GM21619 (cell line): ENCODE data around the gene TMBIM6.
"Not testable (repeated sequence)": the region's sequence is repeated elsewhere in the genome, so short reads cannot be mapped to it uniquely, and the experiment has no call there.

Experiments
- ATAC-seq: cut with Tn5 transposase; IDR thresholded peaks from one replicate; pipeline ENCODE4 v1.9.1; 2021; ENCODE audit not compliant: unreplicated experiment

Gene TMBIM6

DNA sequence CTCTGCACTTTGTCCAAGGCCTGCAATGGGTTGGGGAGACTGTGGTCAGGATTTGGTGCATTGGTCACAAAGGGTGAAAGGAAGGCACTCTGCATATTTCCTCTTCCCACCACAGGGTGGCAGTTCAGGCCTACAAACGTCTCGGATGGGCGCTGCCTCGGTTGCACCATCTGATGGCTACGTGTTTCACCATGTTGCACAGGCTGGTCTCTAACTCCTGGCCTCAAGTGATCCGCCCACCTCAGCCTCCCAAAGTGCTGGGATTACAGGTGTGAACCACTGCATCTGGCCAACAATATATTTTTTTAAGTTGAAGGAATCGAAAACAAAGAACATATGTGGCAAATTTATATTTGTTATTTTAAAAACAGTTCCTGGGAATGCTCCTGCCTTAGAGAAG lies 35.1 kb downstream of the TMBIM6 start:
- no peak for ATAC-seq

DNA sequence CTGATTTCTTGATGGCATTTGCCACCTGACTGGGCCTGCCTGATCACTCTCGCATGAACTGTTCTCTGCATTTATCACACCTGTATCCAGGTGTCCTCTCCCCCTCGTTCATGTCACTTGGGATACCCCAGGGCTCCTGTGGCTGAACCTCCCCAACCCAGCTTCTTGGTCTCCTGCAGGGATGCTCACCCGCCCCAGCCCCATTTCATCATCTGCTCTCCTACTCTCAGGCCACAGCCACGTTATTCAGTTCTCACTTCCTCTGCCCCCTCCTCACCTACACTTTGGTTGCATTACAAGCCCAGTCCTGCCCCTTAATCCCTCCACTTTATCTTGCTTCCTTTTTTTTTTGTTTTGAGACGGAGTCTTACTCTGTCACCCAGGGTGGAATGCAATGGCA lies 35.5 kb downstream of the TMBIM6 start:
- ATAC-seq, result no peak

DNA sequence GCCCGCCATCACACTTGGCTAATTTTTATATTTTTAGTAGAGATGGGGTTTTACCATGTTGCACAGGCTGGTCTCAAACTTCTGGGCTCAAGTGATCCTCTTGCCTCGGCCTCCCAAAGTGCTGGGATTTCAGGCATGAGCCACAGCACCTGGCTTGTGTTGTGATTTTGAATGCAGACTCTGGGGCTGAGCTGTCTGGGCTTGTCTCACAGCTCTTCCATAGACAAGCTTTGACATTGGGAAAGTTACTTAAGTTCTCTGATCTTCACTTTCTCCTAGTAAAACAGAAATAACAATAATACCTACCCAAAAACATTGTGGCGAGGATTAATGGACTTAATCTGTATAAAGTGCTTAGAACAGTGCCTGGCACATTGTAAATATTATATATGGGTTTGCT lies 36.0 kb downstream of the TMBIM6 start:
- ATAC-seq, result no peak

DNA sequence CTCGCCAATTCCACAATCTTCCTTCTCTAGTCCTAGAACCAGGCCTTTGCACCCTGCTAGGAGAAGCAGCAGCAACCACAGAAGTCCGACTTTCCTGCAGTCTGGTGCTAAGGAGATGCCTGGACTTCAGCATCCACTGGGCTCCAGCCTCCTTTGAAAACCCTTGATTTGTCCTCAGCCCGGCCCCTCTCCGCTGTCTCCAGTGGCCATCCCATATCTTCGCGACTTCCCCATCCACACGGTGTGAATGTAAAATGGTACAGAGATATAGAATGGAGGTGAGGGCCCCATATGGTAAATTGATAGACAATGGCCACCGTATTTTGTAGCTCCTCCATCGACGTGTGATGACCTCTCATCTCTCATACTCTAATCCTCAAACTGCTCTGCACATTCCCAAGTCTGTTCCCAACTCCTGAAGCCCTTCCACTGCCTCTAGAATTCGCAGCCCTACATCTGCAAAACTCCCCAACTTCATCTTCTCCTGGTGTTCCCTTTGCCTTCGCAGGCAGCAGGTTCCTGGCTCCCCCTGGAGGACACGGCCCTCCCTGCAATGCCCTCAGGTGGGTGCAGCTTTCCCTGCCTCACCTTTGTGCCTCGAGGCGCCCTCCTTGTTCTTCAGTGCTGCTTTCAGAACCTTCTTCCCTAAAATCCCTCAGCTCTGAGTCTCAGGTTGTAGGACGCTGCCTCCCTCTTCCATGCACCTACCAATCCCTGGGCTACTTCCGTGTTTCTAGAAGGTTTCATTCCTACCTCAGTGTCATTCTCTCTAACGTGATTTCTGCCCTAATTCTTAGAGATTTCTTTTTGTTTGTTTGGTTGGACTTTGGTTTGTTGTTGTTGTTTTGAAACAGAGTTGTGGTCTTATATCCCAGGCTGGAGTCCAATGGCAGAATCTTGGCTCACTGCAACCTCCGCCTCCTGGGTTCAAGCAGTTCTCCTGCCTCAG lies 36.7 kb downstream of the TMBIM6 start:
- ATAC-seq, result no peak

DNA sequence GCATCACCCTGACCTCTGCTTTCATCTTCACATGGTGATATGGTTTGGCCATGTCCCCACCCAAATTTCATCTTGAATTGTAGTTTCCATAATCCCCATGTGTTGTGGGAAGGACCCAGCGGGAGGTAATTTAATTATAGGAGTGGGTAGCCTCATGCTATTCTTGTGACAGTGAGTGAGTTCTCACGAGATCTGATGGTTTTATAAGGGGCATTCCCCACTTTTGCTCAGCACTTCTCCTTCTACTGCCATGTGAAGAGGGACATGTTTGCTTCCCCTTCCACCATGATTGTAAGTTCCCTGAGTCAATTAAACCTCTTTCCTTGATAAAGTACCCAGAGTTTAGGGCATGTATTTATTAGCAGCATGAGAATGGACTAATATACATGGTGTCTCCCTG lies 38.2 kb downstream of the TMBIM6 start:
- ATAC-seq, result no peak

DNA sequence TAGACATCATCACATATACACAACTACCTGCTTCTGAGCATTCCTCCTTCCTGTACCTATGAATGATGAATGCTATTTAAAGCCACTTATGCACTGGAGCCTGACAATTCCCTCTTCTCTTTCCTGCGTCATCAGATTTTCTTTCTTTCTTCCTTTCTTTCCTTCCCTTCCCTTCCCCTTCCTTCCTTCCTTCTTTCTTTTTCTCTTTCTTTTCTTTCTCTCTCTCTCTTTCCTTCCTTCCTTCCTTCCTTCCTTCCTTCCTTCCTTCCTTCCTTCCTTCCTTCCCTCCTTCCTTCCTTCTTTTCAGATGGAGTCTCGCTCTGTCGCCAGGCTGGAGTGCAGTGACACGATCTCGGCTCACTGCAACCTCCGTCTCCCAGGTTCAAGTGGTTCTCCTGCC lies 39.6 kb downstream of the TMBIM6 start:
- not testable (repeated sequence) for ATAC-seq

DNA sequence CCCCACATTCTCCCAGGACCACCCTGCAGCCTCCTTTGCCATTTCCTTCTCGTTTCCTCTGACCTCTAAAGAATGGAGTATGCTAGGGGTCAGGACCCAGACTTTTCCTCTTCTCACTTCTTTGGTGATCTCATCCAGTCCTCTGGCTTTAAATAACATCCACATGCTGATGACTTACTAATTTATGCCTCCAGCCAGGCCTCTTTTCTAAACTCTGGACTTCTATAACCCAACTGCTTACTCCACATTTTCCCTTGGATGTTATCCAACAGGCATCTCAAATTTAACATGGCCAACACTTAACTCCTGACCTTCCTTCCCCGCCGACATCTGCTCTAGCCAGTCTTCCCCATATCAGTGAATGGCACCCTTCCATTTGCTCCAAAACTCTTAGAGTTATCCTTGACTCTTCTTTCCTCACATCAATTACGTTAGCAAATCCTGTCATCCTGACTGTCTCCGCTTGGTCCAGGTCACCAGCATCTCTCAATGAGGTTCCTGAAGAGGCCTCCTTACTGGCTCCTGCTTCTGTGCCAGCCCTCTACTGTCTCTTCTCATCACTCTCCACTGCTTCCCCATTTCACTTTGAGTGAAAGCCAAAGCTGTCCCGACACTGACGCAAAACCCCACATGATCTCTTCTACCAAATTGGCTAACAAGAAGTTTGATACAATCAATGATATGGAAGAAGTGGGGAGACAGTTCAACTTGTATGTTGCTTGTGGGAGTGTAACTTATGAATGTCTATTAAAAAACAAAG lies 42.7 kb downstream of the TMBIM6 start:
- no peak for ATAC-seq

DNA sequence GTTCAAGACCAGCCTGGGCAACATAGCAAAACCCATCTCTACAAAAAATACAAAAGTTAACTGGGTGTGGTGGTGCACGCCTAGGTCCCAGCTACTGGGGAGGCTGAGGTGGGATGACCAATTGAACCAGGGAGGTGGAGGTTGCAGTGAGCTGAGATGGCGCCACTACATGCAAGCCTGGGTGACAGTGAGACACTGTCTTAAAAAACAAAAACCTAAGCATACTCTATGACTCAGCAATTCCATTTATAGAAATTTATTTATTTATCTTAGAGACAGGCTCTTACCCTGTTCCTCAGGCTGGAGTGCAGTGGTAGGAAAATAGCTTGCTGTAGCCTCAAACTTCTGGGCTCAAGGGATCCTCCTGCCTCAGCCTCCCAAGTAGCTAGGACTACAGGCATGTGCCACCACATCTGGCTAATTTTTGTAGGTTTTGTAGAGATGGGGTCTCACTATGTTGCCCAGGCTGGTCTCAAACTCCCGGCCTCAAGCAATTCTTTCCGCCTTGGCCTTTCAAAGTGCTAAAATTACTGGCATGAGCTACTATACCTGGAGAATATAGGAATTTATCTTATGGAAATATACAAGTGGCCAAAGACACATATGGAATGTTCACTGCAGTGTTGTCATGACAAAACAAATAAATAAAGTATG lies 43.5 kb downstream of the TMBIM6 start:
- no peak for ATAC-seq

DNA sequence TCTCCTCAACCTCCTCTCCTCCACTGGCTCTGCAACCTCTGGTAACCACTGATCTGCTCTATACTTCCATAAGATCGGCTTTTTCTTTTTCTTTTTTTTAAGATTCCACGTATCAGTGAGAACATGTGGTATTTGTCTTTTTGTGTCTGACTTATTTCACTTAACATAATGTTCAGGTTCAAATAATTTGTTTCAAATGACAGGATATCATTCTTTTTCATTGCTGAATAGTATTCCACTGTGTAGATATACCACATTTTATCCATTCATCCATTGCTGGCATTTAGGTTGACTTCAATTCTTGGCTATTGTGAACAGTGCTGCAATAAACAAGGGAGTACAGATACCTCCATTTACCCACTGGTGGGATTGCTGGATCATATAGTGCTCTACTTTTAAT lies 46.3 kb downstream of the TMBIM6 start:
- no peak for ATAC-seq

DNA sequence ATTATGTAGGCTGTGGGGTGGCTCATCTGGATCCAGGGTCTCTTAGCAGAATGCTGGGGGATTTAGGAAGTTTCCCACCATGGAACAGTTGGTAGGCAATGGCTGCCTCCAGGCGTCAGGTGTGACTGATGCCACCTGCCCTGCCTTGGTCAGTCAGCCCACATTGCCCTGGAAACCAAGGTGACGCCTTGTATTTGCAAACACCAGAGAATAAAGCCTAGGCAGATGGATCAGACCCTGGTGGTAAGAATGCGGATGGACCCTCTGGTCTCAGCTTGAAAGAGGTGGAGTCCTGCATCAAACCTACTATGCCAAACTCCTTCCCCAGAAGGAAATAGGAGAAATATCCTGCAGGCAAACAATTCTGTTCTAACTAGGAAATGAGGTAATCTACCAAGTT lies 48.6 kb downstream of the TMBIM6 start:
- ATAC-seq, result no peak

DNA sequence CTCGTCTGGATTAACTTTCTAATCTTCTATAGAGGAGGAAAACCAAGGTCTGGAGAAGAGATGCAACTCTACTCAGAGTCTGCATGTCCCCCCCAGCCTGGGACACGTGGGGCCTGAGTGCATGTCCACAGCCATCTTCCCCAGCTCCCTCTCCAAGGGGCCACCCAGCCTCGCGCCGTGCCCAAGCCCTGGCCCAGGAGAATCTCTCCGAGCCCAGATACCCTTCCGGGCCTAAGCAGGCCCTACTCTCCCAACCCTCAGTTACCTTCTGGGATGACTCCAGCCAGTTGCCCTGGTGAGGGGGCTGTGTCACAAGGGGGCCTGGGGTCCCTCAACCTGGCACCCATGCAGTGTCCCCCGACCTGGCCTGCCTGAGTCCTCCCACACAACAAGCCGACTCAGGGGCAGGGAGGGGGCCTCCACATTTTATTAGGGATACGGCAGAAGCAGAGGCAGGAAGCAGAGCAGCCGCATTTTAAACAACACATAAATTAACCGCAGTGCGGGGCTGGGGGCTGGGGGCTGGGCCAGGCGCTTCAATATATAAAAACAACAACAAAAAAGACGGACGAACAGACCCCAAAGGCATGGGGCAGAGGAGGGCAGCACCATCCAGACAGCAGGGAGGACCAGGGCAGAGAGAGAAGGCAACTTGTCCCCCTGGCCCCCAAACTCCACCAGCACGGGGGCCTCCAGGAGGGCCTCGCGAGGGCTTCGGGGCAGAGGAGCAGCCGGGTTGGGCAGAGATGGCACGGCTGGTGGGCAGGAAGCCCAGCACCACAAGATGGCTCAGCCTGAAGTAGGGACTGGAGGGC lies 49.6 kb downstream of the TMBIM6 start:
- ATAC-seq, result no peak

DNA sequence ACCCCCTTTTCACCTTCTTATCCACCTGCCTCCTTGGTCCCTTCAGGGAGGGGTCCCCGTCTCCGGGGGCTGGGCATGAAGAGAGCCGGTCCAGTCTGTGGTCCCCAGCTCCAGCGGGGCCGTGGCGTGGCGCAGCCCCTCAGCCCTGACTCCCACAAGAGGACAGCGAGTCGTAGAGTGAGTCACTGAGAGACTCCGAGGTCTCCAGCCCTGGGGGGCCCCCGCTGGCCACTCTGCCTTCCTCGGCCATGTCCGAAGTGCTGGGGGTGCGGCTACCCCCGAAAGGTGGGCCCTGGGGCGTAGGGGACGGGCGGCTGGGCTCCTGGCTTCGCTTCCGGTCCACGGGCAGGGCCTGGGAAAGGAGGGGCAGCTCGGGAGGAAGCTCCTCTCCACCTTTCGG lies 50.3 kb downstream of the TMBIM6 start:
- no peak for ATAC-seq

DNA sequence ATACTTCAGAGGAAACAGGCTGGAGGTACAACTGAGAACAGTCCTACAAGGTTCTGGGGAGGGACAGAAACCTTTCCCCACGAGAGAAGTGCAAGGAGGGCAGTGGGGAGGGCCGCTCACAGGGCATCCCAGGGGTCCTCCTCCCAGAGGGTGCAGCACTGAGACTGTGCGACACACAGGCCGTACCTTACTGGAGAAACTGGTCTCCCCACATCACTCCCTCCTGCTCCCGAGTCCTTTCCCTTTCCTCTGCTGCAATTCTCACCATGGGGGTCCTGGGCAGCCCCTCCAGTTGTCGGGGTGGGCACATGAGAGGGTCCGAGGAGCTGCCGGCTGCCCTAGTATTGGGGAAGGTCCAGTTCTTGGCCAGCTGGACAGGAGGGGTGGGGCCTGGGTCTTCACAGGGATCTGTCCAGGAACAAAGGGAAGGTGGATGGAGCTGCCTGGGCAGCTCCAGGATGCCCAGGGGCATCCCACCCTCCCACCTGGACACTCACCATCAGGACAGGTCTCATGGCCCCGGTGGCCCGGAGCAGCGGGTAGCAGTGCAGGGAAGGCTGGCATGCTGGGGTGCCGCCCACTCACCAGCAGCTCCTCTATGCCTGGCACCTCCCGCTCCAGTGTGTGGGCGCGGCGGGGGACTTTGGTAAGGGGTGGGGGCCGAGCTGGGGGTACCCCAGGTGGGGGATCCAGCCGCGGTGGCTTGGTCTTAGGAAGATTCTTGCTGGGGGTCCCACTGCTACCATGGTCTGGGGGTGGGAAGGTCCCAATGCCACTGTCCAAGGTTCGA lies 51.0 kb downstream of the TMBIM6 start:
- no peak for ATAC-seq

DNA sequence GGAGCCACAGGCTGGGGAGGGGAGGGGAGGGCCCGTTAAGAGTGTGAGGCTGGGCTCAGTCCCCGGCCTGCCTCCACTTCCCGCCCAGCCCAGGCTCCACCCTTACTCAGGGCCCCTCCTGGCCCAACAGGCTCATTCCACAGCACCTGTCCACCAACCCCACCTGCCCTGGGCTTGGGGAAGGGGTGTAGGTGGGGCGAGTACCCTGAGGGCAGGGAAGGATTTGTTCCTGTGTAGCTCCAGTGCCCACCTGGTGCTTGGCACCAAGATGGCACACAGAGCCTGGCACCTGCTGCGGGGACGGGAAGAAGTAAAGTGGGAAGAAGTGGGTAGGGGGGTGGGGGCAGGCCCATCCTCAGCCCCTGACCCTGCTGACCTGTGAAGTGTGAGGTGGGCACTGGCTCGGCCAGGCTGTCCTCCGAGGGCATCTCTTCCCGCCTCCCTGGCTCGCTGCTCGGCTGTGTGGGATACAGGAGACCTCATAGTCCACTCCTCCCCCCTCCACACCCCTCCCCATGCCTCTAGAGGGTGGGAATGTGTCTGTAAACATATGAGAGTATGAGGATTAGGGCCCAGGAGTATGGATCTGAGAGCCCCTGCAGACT lies 51.7 kb downstream of the TMBIM6 start:
- no peak for ATAC-seq

DNA sequence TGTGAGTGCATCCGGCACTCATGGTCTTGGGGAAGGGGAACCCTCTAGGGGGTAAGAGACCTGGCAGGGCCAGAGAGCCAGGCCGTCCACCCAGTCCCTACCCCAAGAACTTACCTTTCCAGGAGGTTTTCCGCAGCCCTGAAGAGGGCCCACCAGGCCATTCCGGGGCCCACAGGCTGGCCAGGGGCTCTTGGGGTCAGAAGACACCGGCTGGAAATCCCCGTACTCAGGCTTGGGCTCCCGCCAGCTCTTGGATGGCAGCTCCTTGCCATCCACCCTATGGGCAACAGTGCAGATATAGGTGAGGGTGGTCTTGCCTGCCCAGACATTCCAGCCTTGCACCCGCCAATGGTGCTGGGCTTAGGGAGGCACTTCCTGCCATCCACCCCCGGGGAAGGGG lies 52.3 kb downstream of the TMBIM6 start:
- ATAC-seq, result no peak

DNA sequence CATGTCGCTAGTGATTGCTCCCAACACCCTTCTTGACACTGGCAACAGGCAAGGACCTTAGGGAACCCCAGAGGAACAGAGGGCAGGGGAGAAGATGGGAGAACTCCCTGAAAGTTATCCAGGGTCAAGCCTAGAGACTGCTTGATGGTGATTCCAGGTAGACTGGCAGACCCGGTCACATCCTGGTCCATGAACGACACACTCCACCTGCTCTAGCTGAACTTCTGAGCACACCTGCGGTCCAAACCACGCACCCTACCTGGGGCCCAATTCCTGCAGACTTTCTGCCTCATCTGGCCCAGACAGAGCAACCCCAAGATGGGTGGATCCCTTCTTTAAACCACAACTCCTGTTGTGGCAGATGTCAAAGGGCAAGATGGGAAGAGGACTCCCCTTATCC lies 52.7 kb downstream of the TMBIM6 start:
- no peak for ATAC-seq

DNA sequence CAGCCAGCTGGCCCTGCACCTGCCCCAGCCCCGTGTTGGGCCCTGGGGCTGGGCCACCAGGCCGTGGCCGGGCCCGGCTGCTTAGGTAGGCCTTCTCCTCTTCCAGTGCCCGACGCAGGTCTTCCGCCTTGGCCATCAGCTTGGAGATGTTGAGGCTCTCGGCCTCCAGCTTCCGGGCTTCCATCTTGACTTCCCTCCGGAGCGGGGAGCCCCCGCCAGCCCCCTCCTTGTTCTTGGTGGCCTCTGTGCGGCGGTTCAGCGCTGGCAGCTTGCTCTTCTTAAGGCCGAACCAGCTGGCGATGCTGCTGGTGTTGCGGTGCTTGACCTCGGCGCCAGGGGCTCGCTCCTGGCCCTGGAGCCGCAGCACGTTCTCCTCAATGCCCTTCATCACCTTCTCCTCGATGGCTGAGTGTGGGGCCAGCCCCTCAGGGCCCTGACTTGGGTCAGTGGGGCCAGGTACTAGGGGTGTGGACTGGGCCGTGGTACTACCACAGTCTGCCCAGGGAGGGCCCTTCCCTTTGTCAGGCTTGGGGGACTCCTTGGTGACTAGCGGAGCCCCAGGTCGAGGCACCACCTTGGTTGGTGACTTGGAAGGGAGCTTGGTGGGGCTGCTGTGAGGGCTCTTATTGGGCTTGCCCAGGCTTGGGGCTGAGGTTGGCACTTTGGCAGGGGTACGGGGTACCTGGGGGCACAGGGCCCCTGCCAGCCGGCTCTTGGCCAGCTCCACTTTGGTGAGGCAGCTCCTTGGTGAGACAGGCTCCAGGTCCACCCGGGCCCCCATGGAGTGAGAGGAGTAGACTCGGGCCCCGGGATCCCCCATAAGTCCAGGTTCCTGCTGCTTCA lies 53.7 kb downstream of the TMBIM6 start:
- no peak for ATAC-seq

DNA sequence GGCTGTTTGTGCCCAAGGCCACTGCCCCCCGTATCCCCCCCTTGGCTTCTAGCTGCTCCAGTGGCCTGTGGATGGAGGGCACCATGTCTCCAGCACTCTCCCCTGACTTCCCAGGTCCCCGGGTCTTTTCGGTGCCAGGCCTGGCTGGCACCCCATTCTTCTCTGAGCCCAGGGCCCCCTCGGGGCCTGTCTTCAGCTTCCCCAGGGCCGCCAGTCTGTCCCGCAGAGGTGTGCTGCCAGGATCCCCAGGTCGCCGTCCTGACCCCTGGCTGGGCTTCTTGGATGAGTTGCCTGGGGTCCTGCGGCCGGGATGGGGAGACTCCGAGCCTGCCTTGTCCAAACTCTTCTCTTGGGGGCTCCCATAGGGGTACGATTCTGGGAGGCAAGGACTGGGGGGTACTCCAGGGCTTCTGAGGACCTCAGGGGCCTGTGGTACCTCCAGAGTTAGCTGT lies 54.3 kb downstream of the TMBIM6 start:
- no peak for ATAC-seq

DNA sequence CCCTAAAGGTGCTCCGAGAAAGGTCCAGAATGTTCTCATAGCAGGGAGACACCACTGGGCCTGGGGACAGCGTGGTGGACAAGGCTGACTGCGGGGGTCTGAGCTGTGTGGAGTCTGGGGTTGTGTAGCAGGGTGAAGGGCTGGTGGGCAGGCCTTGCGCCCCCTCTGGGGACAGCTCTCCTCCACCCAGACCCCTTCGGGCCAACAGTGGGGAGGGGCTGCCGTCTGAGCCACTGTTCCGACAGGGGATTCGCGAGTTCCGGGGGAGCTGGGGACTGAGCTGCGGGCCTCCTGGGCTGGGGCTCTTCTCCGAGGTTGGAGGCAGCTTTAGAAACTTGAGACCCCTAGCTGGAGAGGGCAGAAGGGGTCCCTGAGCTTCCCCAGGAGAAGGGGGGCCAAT lies 54.8 kb downstream of the TMBIM6 start:
- no peak for ATAC-seq
